ENCODE measurements around the gene SDR42E1.

The SDR42E1 gene

GRCh38 chr16:82055117-82055516 is 43.8 kb upstream of the SDR42E1 start:
- no peak for TF ChIP-seq CTCF (IDR thresholded peaks at IDR 0.05; ENCODE audit: control extremely low read depth, extremely low read depth, low read depth, missing control alignments)
- ChIA-PET CTCF (interaction anchor here (1.0 kb wide), 1 partner anchor 17 kb away, joined by 3 read pairs; no protein-coding TSS in a partner anchor), POLR2A (no interaction called here)
- DNase-seq (ENCODE audit: extremely low spot score) = no peak

GRCh38 chr16:82051656-82052055 is 40.4 kb upstream of the SDR42E1 start:
- ChIA-PET CTCF (interaction anchor here (1.2 kb wide), 2 partner anchors 9 to 22 kb away, joined by 3 to 4 read pairs; no protein-coding TSS in a partner anchor), POLR2A (no interaction called here)
- TF ChIP-seq CTCF (IDR thresholded peaks at IDR 0.05; ENCODE audit: control extremely low read depth, extremely low read depth, low read depth, missing control alignments) = no peak
- no peak for DNase-seq (ENCODE audit: extremely low spot score)

GRCh38 chr16:82050909-82051357 is 39.7 kb upstream of the SDR42E1 start:
- TF ChIP-seq CTCF (IDR thresholded peaks at IDR 0.05; ENCODE audit: control extremely low read depth, extremely low read depth, low read depth, missing control alignments) = no peak
- DNase-seq (ENCODE audit: extremely low spot score) = no peak
- ChIA-PET CTCF (interaction anchor here (1.2 to 1.5 kb wide), 2 partner anchors 9 to 22 kb away, joined by 3 to 4 read pairs; no protein-coding TSS in a partner anchor), POLR2A (no interaction called here)

GRCh38 chr16:82050506-82050905 is 39.2 kb upstream of the SDR42E1 start:
- CTCF ChIA-PET = interaction anchor here (1.2 to 1.5 kb wide), 2 partner anchors 9 to 22 kb away, joined by 3 to 4 read pairs; no protein-coding TSS in a partner anchor
- no peak for TF ChIP-seq CTCF (IDR thresholded peaks at IDR 0.05; ENCODE audit: control extremely low read depth, extremely low read depth, low read depth, missing control alignments)
- no peak for DNase-seq (ENCODE audit: extremely low spot score)
- POLR2A ChIA-PET = no interaction called here

- ChIA-PET CTCF (interaction anchor here (1.1 to 1.5 kb wide), 2 partner anchors 10 to 12 kb away, joined by 3 to 4 read pairs; no protein-coding TSS in a partner anchor), POLR2A (no interaction called here)
- no peak for TF ChIP-seq CTCF (IDR thresholded peaks at IDR 0.05; ENCODE audit: control extremely low read depth, extremely low read depth, low read depth, missing control alignments)
- no peak for DNase-seq (ENCODE audit: extremely low spot score)
Observed at GRCh38 chr16:82049484-82049883, 38.2 kb upstream of the SDR42E1 start.

- DNase-seq (ENCODE audit: extremely low spot score) = no peak
- ChIA-PET POLR2A (no interaction called here), CTCF (interaction anchor here (3.4 kb wide), 1 partner anchor 13 kb away, joined by 11 read pairs; no protein-coding TSS in a partner anchor)
- TF ChIP-seq CTCF (IDR thresholded peaks at IDR 0.05; ENCODE audit: control extremely low read depth, extremely low read depth, low read depth, missing control alignments) = no peak
Observed at GRCh38 chr16:82047787-82048186, 36.5 kb upstream of the SDR42E1 start.

All from GM10248 (cell line).